Endothelial cell of umbilical vein (primary cell): Measurements from ENCODE around the gene ITPR2. TPM values are rescaled to one million over a fixed set of nuclear protein-coding genes. Genes with fewer than 3 reads are reported as not detected.

Experiments
- BruUV-seq: library from RNA; stranded (reverse); fragments of 400-500 nt; replicated peaks from 2 replicates; lab custom pipeline; 2021; lab: Mats Ljungman, UMichigan
- CTCF ChIA-PET: fragments of 300-600, 350-600 bp; sonication (Branson Sonifier 250); formaldehyde crosslinking; loops from one replicate; lab custom pipeline; 2021; ENCODE audit warnings: antibody characterized with exemption, inconsistent platforms; lab: Charles Lee
- POLR2A ChIA-PET: fragments of 300-600, 350-600 bp; sonication (Branson Sonifier 250); formaldehyde crosslinking; loops from one replicate; lab custom pipeline; 2021; ENCODE audit warnings: antibody characterized with exemption, inconsistent platforms; lab: Charles Lee
- DNase-seq: peaks from one replicate; pipeline ENCODE4 v3.0.0-alpha.2; 2011; ENCODE audit warnings: low read depth, low spot score
- FAIRE-seq: peaks from 2 replicates; lab custom pipeline; 2011; peaks lifted over from hg19 to GRCh38; lab: Jason Lieb, UNC
- H2AFZ ChIP-seq: 2 replicates; pipeline ENCODE4 v1.6.0; 2012; ENCODE audit warnings: low read depth, low read length, control low read depth, inconsistent platforms
- H3K27ac ChIP-seq: 2 replicates; pipeline ENCODE4 v1.5.1; 2011; ENCODE audit warnings: low read depth, mild to moderate bottlenecking, control low read depth, low read length, moderate library complexity; ENCODE audit not compliant: insufficient read depth
- H3K27me3 ChIP-seq, 2 experiments: 2 replicates each; pipeline versions ENCODE4 v1.6.0 to v1.6.1; 2011; ENCODE audit warnings: low read length in 2 of 2, mixed read lengths in 1 of 2; ENCODE audit not compliant: control insufficient read depth in 2 of 2, insufficient read depth in 2 of 2
- H3K36me3 ChIP-seq, 2 experiments: 2 replicates in 1 of 2; 3 replicates in 1 of 2; pipeline ENCODE4 v1.5.1; 2011; ENCODE audit warnings: low read length in 2 of 2, mild to moderate bottlenecking in 1 of 2, moderate library complexity in 1 of 2; ENCODE audit not compliant: control insufficient read depth in 2 of 2, insufficient read depth in 2 of 2; ENCODE audit errors: extremely low read depth in 1 of 2
- H3K4me1 ChIP-seq: 3 replicates; pipeline ENCODE4 v1.5.1; 2011; ENCODE audit warnings: mild to moderate bottlenecking, low read length; ENCODE audit not compliant: control insufficient read depth, insufficient read depth; ENCODE audit errors: extremely low read depth
- H3K4me2 ChIP-seq: 2 replicates; pipeline ENCODE4 v1.6.1; 2011; ENCODE audit warnings: low read length, control low read depth, mixed read lengths; ENCODE audit not compliant: insufficient read depth
- H3K4me3 ChIP-seq, 3 experiments: fragments of 200-600 bp in 1 of 3; sonication (generic), shearing (Covaris generic) in 1 of 3; replicated peaks in 1 of 3; 2 replicates each; pipeline ENCODE4 v1.5.1; 2011 to 2016; ENCODE audit warnings: control low read depth in 3 of 3, low read length in 3 of 3, mild to moderate bottlenecking in 2 of 3, inconsistent platforms in 1 of 3, low read depth in 1 of 3, moderate library complexity in 1 of 3; ENCODE audit not compliant: insufficient read depth in 1 of 3
- H3K79me2 ChIP-seq: 2 replicates; pipeline ENCODE4 v1.6.0; 2012; ENCODE audit warnings: low read length, inconsistent platforms; ENCODE audit not compliant: control insufficient read depth, insufficient read depth
- H3K9ac ChIP-seq: replicated peaks from 2 replicates; pipeline ENCODE3; 2011; ENCODE audit warnings: low read length, control low read depth; ENCODE audit not compliant: insufficient read depth; ENCODE audit errors: extremely low read depth
- H3K9me1 ChIP-seq: replicated peaks from 3 replicates; pipeline ENCODE4 v1.6.0; 2011; ENCODE audit warnings: mild to moderate bottlenecking, low read length; ENCODE audit not compliant: control insufficient read depth, insufficient read depth; ENCODE audit errors: extremely low read depth
- H3K9me3 ChIP-seq: replicated peaks from 2 replicates; pipeline ENCODE4 v1.5.1; 2012; ENCODE audit warnings: low read length, inconsistent platforms; ENCODE audit not compliant: control insufficient read depth, insufficient read depth
- H4K20me1 ChIP-seq: replicated peaks from 2 replicates; pipeline ENCODE3; 2011; ENCODE audit warnings: mild to moderate bottlenecking, low read length; ENCODE audit not compliant: control insufficient read depth, insufficient read depth; ENCODE audit errors: extremely low read depth
- EZH2 ChIP-seq: IDR thresholded peaks from 2 replicates; pipeline ENCODE4 v1.6.1; 2012; ENCODE audit warnings: borderline replicate concordance, low read depth, mild to moderate bottlenecking, moderate library complexity, low read length, inconsistent platforms; ENCODE audit not compliant: severe bottlenecking
- FOS ChIP-seq: IDR thresholded peaks from 2 replicates; pipeline ENCODE4 v1.6.1; 2011; ENCODE audit warnings: mild to moderate bottlenecking, low read length, moderate library complexity, borderline replicate concordance; ENCODE audit not compliant: insufficient read depth
- GATA2 ChIP-seq: IDR thresholded peaks from 2 replicates; pipeline ENCODE4 v1.7.0; 2011; ENCODE audit warnings: low read depth, mild to moderate bottlenecking, moderate library complexity, mixed read lengths, low read length; ENCODE audit not compliant: insufficient read length, insufficient read depth
- JUN ChIP-seq: IDR thresholded peaks from 2 replicates; pipeline ENCODE4 v1.6.1; 2011; ENCODE audit warnings: borderline replicate concordance, low read depth; ENCODE audit not compliant: insufficient read length, insufficient read depth
- MYC ChIP-seq: IDR thresholded peaks from one replicate; pipeline ENCODE4 v1.6.1; 2011; ENCODE audit warnings: mild to moderate bottlenecking, low read depth, low read length
- POLR2A ChIP-seq: IDR thresholded peaks from 2 replicates; pipeline ENCODE4 v1.6.1; 2012; ENCODE audit warnings: low read depth, mild to moderate bottlenecking, control low read depth, low read length
- POLR2AphosphoS5 ChIP-seq: IDR thresholded peaks from 2 replicates; pipeline ENCODE4 v1.6.1; 2012; ENCODE audit warnings: low read depth, mild to moderate bottlenecking, control low read depth, low read length, moderate library complexity; ENCODE audit not compliant: insufficient read depth
- dilution Hi-C: fragments of 300-500 bp; cut with MboI; formaldehyde crosslinking; loops from one replicate; pipeline ENCODE4 v1.15.0; 2019; ENCODE audit warnings: low sequenced_read_pairs; ENCODE audit not compliant: extremely low pct_ligation_motif_present
- intact Hi-C: fragments of 100-400 bp; cut with micrococcal nuclease; formaldehyde crosslinking; loops from one replicate; pipeline ENCODE4 v1.10.0; 2022
- polyA plus RNA-seq, 4 experiments: library from polyadenylated mRNA; depleted of rRNA in 3 of 4; stranded (reverse) in 3 of 4; unstranded in 1 of 4; fragments of >200 nt; gene quantifications; 2 replicates each; pipeline versions ENCODE4 v1.2.1 to v1.2.3, GENCODE V29; 2011 to 2012; ENCODE audit warnings: missing spikeins in 1 of 4
- total RNA-seq: library from RNA; stranded (reverse); gene quantifications from 2 replicates; pipeline ENCODE4 v1.2.3, GENCODE V29; 2021
- TF ChIP-seq, protein P1 (sequence below): IDR thresholded peaks from 2 replicates; pipeline ENCODE4 v1.6.1; 2011; ENCODE audit not compliant: insufficient read depth, insufficient read length
- TF ChIP-seq, protein P2 (sequence below), 2 donors: IDR thresholded peaks; 1 replicate in 1 of 2; 2 replicates in 1 of 2; pipeline ENCODE4 v1.5.1; 2011; ENCODE audit warnings: low read length in 2 of 2, mild to moderate bottlenecking in 2 of 2, moderate library complexity in 2 of 2, control low read depth in 1 of 2, inconsistent platforms in 1 of 2, low read depth in 1 of 2; ENCODE audit not compliant: insufficient read depth in 1 of 2; ENCODE audit errors: extremely low read depth in 1 of 2

The ITPR2 gene
- total and polyA plus RNA-seq, 2 donors (not counting 3 experiments of a cell fraction or from before 2014, with no cell fraction given): 16.2 to 86.8 TPM

DNA sequence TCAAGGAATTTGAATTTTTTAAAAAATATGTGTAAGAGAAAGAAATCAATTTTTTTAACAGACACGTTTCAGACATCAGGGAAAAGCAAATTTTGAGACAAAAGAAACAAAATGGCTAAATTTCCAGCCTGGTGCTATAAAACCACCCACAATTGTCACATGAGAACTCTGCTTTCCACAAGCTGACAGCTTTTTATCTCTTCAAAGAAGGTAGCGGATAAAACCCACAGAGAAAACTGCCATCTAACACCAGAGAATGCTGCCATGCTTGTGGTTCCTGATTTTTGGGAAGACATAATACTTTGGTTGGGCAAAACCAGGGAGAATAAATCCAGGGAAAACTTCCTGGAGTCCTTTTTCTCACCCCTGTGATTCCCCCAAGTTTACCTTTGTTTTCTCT, 10.3 kb upstream of the ITPR2 start:
- no peak for DNase-seq
- Histone ChIP-seq H3K27me3 (no peaks in the 10 kb centered on the region), H3K79me2 (no peaks in the 10 kb centered on the region), H3K27ac (no peak overlapping the region), H3K4me1 (peaks cover 15% of the 10 kb centered on the region), H4K20me1 (no peaks in the 10 kb centered on the region), H3K9me3 (no peaks in the 10 kb centered on the region), H3K36me3 (no peaks in the 10 kb centered on the region), H3K4me2 (no peak overlapping the region), H3K4me3 (no peak overlapping the region), H3K9me1 (no peaks in the 10 kb centered on the region), H3K9ac (no peak overlapping the region), H2AFZ (no peak overlapping the region)
- ChIA-PET POLR2A (no interaction called here), CTCF (interaction anchor here (0.8 to 3.4 kb wide), 5 partner anchors 10 to 142 kb away, joined by 3 to 47 read pairs (median 8); partner anchors contain the start of gene ITPR2)
- TF ChIP-seq, protein P1, sequence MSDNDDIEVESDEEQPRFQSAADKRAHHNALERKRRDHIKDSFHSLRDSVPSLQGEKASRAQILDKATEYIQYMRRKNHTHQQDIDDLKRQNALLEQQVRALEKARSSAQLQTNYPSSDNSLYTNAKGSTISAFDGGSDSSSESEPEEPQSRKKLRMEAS: no peak
- TF ChIP-seq, protein P2, sequence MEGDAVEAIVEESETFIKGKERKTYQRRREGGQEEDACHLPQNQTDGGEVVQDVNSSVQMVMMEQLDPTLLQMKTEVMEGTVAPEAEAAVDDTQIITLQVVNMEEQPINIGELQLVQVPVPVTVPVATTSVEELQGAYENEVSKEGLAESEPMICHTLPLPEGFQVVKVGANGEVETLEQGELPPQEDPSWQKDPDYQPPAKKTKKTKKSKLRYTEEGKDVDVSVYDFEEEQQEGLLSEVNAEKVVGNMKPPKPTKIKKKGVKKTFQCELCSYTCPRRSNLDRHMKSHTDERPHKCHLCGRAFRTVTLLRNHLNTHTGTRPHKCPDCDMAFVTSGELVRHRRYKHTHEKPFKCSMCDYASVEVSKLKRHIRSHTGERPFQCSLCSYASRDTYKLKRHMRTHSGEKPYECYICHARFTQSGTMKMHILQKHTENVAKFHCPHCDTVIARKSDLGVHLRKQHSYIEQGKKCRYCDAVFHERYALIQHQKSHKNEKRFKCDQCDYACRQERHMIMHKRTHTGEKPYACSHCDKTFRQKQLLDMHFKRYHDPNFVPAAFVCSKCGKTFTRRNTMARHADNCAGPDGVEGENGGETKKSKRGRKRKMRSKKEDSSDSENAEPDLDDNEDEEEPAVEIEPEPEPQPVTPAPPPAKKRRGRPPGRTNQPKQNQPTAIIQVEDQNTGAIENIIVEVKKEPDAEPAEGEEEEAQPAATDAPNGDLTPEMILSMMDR (IDR thresholded peaks at IDR 0.05; ENCODE audit: extremely low read depth in 1 of 2, insufficient read depth in 1 of 2, low read depth in 1 of 2, low read length in 2 of 2): no peak
- TF ChIP-seq FOS (no peak), POLR2AphosphoS5 (no peak), EZH2 (no peak), JUN (no peak), GATA2 (no peak), MYC (no peak), POLR2A (no peak)
- dilution Hi-C loops: no loop called here
- BruUV-seq: no TSS peak
- FAIRE-seq: no peak
- intact Hi-C loops: loop anchor here (10.0 kb wide), 1 partner anchor 209 kb away; no protein-coding TSS in a partner anchor
